Testis (tissue), 3 donors: Measurements from ENCODE around the gene SIPA1L3. TPM values are rescaled to one million over a fixed set of nuclear protein-coding genes. Genes with fewer than 3 reads are reported as not detected.

Experiments used
- DNase-seq: peaks from one replicate; pipeline ENCODE4 v3.0.0-alpha.2; 2019
- H3K27ac ChIP-seq, 2 donors: fragments of 200-600 bp; sonication (generic); one replicate each; pipeline ENCODE4 v1.5.1; 2019
- H3K27me3 ChIP-seq: fragments of 200-600 bp; sonication (generic); one replicate; pipeline ENCODE4 v1.5.1; 2019
- H3K36me3 ChIP-seq: fragments of 200-600 bp; sonication (generic); one replicate; pipeline ENCODE4 v1.5.1; 2017; ENCODE audit warnings: low read depth; ENCODE audit errors: missing control alignments
- H3K4me1 ChIP-seq: fragments of 200-600 bp; sonication (generic); one replicate; pipeline ENCODE4 v1.5.1; 2019
- H3K4me3 ChIP-seq, 2 donors: fragments of 200-600 bp; sonication (generic); one replicate each; pipeline ENCODE4 v1.5.1; 2017 to 2019
- H3K9me3 ChIP-seq: fragments of 200-600 bp; sonication (generic); one replicate; pipeline ENCODE4 v1.5.1; 2017
- POLR2A ChIP-seq: fragments of 450-650 bp; IDR thresholded peaks from one replicate; pipeline ENCODE4 v1.6.1; 2017; ENCODE audit warnings: antibody characterized with exemption, mild to moderate bottlenecking, moderate library complexity
- WGBS, 2 donors: methylation state at CpG; one replicate each; pipeline ENCODE4 v1.1.5; 2018; 5-methylcytosine and 5-hydroxymethylcytosine counted together
- intact Hi-C: fragments of 100-400 bp; cut with DNase I; formaldehyde crosslinking; loops from one replicate; pipeline ENCODE4 v1.15.1; 2023; ENCODE audit warnings: low total_unique reads
- polyA plus RNA-seq: library from polyadenylated mRNA; stranded (reverse); fragments of 350-450 nt; fragmentation: Illumina TruSeq; extraction: RNeasy Lipid Tissue Mini Kit (QIAGEN cat#74804); gene quantifications from one replicate; pipeline ENCODE4 v1.2.3, GENCODE V29; 2014; ENCODE audit warnings: low read depth, low replicate concordance; ENCODE audit not compliant: insufficient read depth
- total RNA-seq, 2 donors: library from RNA; depleted of rRNA; stranded (reverse); fragments of >200 nt; gene quantifications; one replicate each; pipeline ENCODE4 v1.2.3, GENCODE V29; 2016
- TF ChIP-seq, protein P1 (sequence below), 3 experiments: fragments of 450-650 bp in 2 of 3; fragments of 200-600 bp in 1 of 3; sonication (generic) in 1 of 3; IDR thresholded peaks; one replicate each; pipeline ENCODE4 v1.5.1; 2016 to 2019; ENCODE audit warnings: antibody characterized with exemption in 3 of 3, mild to moderate bottlenecking in 2 of 3, moderate library complexity in 1 of 3

SIPA1L3 gene
- total and polyA plus RNA-seq, 3 donors from 2014 or later = 21.1 to 47.6 (median 43.7) TPM

DNA sequence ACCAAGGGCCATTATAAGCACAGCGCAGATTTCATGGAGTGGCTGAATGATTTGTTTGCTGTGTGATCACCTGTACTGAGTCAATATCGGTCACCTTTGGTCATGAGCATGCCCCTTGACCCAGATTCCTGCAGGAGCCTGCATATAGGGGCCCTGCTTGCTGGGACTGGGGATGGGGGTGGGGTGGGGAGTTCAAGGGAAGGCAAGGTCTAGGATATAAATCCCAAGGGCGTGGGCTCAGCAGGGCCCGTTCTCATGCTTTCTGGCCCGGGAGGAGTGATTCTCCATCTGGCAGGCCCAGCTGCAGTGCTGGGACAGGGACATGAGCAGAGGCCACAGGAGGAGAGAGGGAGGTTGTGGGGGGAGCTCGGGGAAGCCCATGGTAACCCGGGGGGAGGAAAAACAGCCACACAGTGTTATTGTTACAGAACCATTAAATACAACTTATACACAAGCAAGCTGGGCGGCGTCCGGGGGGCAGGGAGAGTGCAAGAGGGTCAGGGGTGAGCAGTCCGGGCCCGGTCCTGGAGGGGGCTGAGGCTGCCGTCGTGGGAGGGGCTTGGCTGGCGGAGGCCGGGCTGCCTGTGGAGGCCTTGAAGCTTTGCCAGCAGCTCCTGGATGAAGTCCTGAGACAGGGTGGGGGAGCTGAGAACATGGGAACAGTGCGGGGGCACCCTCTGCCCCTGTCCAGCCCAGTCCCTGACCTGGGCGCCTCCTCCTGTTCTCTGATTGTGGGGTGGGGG lies 344.0 kb downstream of the SIPA1L3 start:
- no peaks in the 10 kb centered on the region for H3K36me3 ChIP-seq
- H3K4me3 ChIP-seq = no peak overlapping the region
- no peaks in the 10 kb centered on the region for H3K27me3 ChIP-seq
- no peaks in the 10 kb centered on the region for H3K9me3 ChIP-seq
- TF ChIP-seq POLR2A = no peak
- TF ChIP-seq, protein P1, sequence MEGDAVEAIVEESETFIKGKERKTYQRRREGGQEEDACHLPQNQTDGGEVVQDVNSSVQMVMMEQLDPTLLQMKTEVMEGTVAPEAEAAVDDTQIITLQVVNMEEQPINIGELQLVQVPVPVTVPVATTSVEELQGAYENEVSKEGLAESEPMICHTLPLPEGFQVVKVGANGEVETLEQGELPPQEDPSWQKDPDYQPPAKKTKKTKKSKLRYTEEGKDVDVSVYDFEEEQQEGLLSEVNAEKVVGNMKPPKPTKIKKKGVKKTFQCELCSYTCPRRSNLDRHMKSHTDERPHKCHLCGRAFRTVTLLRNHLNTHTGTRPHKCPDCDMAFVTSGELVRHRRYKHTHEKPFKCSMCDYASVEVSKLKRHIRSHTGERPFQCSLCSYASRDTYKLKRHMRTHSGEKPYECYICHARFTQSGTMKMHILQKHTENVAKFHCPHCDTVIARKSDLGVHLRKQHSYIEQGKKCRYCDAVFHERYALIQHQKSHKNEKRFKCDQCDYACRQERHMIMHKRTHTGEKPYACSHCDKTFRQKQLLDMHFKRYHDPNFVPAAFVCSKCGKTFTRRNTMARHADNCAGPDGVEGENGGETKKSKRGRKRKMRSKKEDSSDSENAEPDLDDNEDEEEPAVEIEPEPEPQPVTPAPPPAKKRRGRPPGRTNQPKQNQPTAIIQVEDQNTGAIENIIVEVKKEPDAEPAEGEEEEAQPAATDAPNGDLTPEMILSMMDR (IDR thresholded peaks at IDR 0.05) = no peak
- intact Hi-C loops = no loop called here
- H3K27ac ChIP-seq = peak overlapping the region; percentile 94 to 96
- peak; percentile 95 for DNase-seq
- WGBS, 2 donors = 29 to 42% methylated on average over 18 of the region's 18 CpGs
- H3K4me1 ChIP-seq = peaks cover 74% of the 10 kb centered on the region

DNA sequence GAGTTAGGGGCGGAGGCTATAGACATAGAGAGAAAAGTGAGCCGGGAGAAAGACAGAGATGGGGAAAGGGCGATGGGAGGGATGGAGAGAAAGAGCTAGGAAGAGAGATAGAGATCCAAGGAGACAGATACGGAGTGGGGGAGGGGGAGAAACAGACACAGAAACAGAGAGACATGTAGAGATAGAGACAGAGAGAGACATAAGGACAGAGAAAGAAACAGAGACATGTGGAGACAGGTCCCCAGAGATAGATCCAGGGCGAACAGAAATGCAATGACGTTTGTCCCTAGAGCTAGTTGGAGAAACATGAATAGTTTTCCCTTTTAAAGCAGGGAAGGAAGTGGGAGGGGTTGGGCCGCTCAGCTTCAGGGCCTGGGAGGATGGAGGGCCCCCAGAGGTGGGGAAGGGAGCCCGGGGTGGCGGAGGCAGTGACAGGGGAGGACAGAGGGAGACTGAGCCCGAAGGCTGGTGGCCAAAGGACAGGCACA lies 344.6 kb downstream of the SIPA1L3 start:
- DNase-seq = peak; percentile 71
- intact Hi-C loops = no loop called here
- H3K9me3 ChIP-seq = no peaks in the 10 kb centered on the region
- no peaks in the 10 kb centered on the region for H3K27me3 ChIP-seq
- TF ChIP-seq, protein P1 (IDR thresholded peaks at IDR 0.05) = no peak
- TF ChIP-seq POLR2A = no peak
- no peaks in the 10 kb centered on the region for H3K36me3 ChIP-seq
- peak overlapping the region in 1 of 2 donors; percentile 20 for H3K4me3 ChIP-seq
- peak overlapping the region; percentile 94 to 96 for H3K27ac ChIP-seq
- peaks cover 70% of the 10 kb centered on the region for H3K4me1 ChIP-seq
- WGBS, 2 donors = 28% methylated on average over 10 of the region's 10 CpGs

DNA sequence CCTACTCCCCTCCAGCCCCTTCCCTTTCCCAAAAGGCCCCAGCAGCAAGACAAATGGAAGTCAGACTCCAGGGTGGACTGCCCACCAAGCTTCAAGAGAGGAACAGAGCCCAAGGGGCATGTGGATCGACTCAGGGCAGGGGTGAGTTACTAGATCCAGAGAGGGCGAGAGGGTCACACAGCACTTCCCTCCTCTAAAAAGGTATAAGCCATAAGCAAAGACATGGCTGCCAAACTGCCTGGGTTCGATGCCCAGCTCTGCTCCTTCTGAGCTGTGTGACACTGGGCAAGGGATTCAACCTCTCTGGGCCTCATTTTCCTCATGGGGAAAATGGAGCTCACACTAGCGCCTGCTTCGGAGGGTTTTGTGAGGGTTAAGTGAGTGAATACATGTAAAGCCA lies 345.4 kb downstream of the SIPA1L3 start:
- H3K4me1 ChIP-seq = peaks cover 66% of the 10 kb centered on the region
- peak overlapping the region; percentile 94 to 96 for H3K27ac ChIP-seq
- H3K27me3 ChIP-seq = no peaks in the 10 kb centered on the region
- DNase-seq = no peak
- no peaks in the 10 kb centered on the region for H3K36me3 ChIP-seq
- TF ChIP-seq POLR2A = no peak
- TF ChIP-seq, protein P1 (IDR thresholded peaks at IDR 0.05) = no peak
- WGBS, 2 donors = 74 to 80% methylated on average over 5 of the region's 5 CpGs
- intact Hi-C loops = no loop called here
- H3K4me3 ChIP-seq = peak overlapping the region; percentile 8 to 20
- no peaks in the 10 kb centered on the region for H3K9me3 ChIP-seq

DNA sequence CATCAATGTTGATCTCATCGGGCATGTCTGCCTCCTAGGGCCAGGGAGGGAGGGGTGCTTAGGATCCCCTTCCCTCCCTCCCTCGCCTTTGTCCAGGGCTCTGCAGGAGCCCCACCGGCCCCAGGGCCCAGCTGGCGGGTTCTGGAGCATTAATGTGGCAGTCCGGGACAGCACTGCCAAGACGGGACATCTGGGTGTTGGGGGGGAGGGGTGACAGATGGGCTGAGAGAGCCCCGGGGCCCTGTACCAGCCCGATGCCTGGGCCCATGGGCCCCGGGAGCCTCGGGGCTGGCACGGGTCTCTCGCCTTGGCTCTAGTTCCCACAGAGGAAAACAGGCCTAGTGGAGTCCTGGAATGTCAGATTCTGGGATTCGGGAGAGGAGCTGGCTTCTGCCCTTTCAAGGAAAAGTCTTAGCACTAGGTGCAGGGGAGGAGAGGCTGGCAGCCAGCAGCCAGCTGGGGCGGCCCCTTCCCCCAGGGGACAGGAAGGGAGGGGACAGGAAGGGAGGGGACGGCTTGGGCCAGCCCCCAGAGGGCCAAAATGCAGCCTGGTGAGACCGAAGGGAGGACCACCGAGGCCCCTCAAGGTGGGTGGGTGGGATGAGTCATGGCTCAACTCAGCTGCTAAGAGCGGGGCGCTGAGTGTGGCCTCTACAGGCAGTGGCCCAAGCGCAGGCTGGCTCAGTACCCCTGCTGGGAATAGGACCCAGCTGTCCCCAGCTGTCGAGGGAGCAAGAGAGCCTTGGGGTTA lies 346.1 kb downstream of the SIPA1L3 start:
- Histone ChIP-seq H3K4me3 (peak overlapping the region; percentile 8 to 20), H3K9me3 (no peaks in the 10 kb centered on the region), H3K27me3 (no peaks in the 10 kb centered on the region), H3K27ac (peak overlapping the region; percentile 94 to 96), H3K4me1 (peaks cover 59% of the 10 kb centered on the region), H3K36me3 (no peaks in the 10 kb centered on the region)
- intact Hi-C loops = no loop called here
- TF ChIP-seq, protein P1 (IDR thresholded peaks at IDR 0.05) = no peak
- TF ChIP-seq POLR2A = no peak
- no peak for DNase-seq
- 25 to 27% methylated on average over 12 to 21 of the region's 21 CpGs for WGBS, 2 donors
